HepG2 (cell line): ENCODE data around the gene NLRC3. TPM values are rescaled to one million over a fixed set of nuclear protein-coding genes. Genes with fewer than 3 reads are reported as not detected.

ENCODE experiments used
- ATAC-seq: fragments of 200-7000 bp; cut with Tn5 transposase; 3 replicates; pipeline ENCODE4 v1.9.1; 2020; ENCODE audit warnings: mild to moderate bottlenecking, moderate library complexity
- BruUV-seq: library from RNA; stranded (reverse); fragments of 400-500 nt; replicated peaks from 2 replicates; lab custom pipeline; 2021; lab: Mats Ljungman, UMichigan
- CTCF ChIA-PET: fragments of 300-600 bp; formaldehyde crosslinking; extraction: SDS; loops from one replicate; lab custom pipeline; 2021; ENCODE audit warnings: low total read pairs, inconsistent platforms, low intra/inter-chr PET ratio; lab: Yijun Ruan, JAX
- POLR2A ChIA-PET: fragments of 350-600 bp; sonication (Branson Sonifier 250); formaldehyde crosslinking; loops from one replicate; lab custom pipeline; 2020; ENCODE audit warnings: antibody characterized with exemption, inconsistent platforms; lab: Yijun Ruan, JAX
- DNase-seq: peaks from one replicate; pipeline ENCODE4 v3.0.0-alpha.2; 2015; ENCODE audit warnings: low spot score
- FAIRE-seq: peaks from 3 replicates; lab custom pipeline; 2011; peaks lifted over from hg19 to GRCh38; lab: Jason Lieb, UNC
- H2AFZ ChIP-seq: one replicate; pipeline ENCODE4 v1.6.1; 2011; ENCODE audit warnings: low read length, inconsistent platforms
- H3K27ac ChIP-seq: fragments of 300-600 bp; 3 replicates; pipeline ENCODE4 v1.8.0; 2011; ENCODE audit warnings: mixed run types, mild to moderate bottlenecking, mixed read lengths, low read length, inconsistent platforms; ENCODE audit not compliant: insufficient read depth; ENCODE audit errors: extremely low read length
- H3K27me3 ChIP-seq, 2 experiments: fragments of 200-600 bp in 1 of 2; 2 replicates in 1 of 2; 3 replicates in 1 of 2; pipeline versions ENCODE4 v1.6.0 to v1.8.0; 2011; ENCODE audit warnings: low read length in 2 of 2, mild to moderate bottlenecking in 2 of 2, moderate library complexity in 2 of 2, inconsistent platforms in 1 of 2; ENCODE audit not compliant: insufficient read depth in 2 of 2, control insufficient read depth in 1 of 2
- H3K36me3 ChIP-seq, 2 experiments: fragments of 200-600 bp in 1 of 2; replicated peaks in 1 of 2; 2 replicates in 1 of 2; 3 replicates in 1 of 2; pipeline versions ENCODE4 v1.5.1 to v1.8.0; 2011; ENCODE audit warnings: low read length in 2 of 2, inconsistent platforms in 1 of 2; ENCODE audit not compliant: insufficient read depth in 2 of 2, control insufficient read depth in 1 of 2
- H3K4me1 ChIP-seq: 2 replicates; pipeline ENCODE4 v1.5.1; 2012; ENCODE audit warnings: low read length, inconsistent platforms; ENCODE audit not compliant: insufficient read depth
- H3K4me2 ChIP-seq: 2 replicates; pipeline ENCODE4 v1.6.0; 2011; ENCODE audit warnings: low read depth, low read length, inconsistent platforms
- H3K4me3 ChIP-seq, 3 experiments: fragments of 200-600 bp in 1 of 3; sonication (generic), shearing (Covaris generic) in 1 of 3; replicated peaks in 1 of 3; 2 replicates each; pipeline ENCODE4 v1.5.1; 2011 to 2016; ENCODE audit warnings: low read length in 3 of 3, inconsistent platforms in 2 of 3, low read depth in 2 of 3, mild to moderate bottlenecking in 2 of 3, control low read depth in 1 of 3, mixed read lengths in 1 of 3; ENCODE audit not compliant: insufficient read depth in 1 of 3
- H3K79me2 ChIP-seq: one replicate; pipeline ENCODE4 v1.6.1; 2011; ENCODE audit warnings: low read length, inconsistent platforms; ENCODE audit not compliant: insufficient read depth
- H3K9ac ChIP-seq: 2 replicates; pipeline ENCODE4 v1.6.0; 2011; ENCODE audit warnings: mild to moderate bottlenecking, low read depth, low read length, inconsistent platforms; ENCODE audit not compliant: insufficient read depth
- H3K9me3 ChIP-seq: 2 replicates; pipeline ENCODE4 v1.5.1; 2012; ENCODE audit warnings: mild to moderate bottlenecking, low read length
- H4K20me1 ChIP-seq: 2 replicates; pipeline ENCODE4 v1.6.0; 2011; ENCODE audit warnings: inconsistent platforms, mild to moderate bottlenecking, low read length, moderate library complexity; ENCODE audit not compliant: insufficient read depth
- IKZF1 ChIP-seq: fragments of 450-650 bp; IDR thresholded peaks from 2 replicates; pipeline ENCODE4 v1.7.1; 2016
- MYPOP ChIP-seq: sonication (generic); formaldehyde crosslinking; IDR thresholded peaks from 2 replicates; pipeline ENCODE4 v1.8.1; 2023; ENCODE audit warnings: mild to moderate bottlenecking, moderate library complexity, missing genetic modification reagents
- SP5 ChIP-seq: IDR thresholded peaks from 2 replicates; pipeline ENCODE4 v1.6.1; 2016; ENCODE audit warnings: low read depth, borderline replicate concordance
- TFAP4 ChIP-seq: sonication (generic); IDR thresholded peaks from 2 replicates; pipeline ENCODE4 v1.6.1; 2016; ENCODE audit warnings: low read depth, borderline replicate concordance
- ZNF275 ChIP-seq: sonication (generic); formaldehyde crosslinking; IDR thresholded peaks from 2 replicates; pipeline ENCODE4 v1.8.0; 2022; ENCODE audit warnings: missing genetic modification reagents, mild to moderate bottlenecking, inconsistent platforms, borderline replicate concordance
- ZNF549 ChIP-seq: sonication (generic); formaldehyde crosslinking; IDR thresholded peaks from 2 replicates; pipeline ENCODE4 v1.5.0; 2020; ENCODE audit warnings: missing genetic modification reagents
- ZNF652 ChIP-seq: IDR thresholded peaks from 2 replicates; pipeline ENCODE4 v1.6.1; 2016; ENCODE audit warnings: low read depth, borderline replicate concordance
- WGBS: methylation state at CpG from one replicate; pipeline ENCODE4 v1.1.6; 2017; ENCODE audit warnings: low lambda C conversion rate; 5-methylcytosine and 5-hydroxymethylcytosine counted together
- in situ Hi-C: cut with HindIII; loops from 2 replicates; pipeline ENCODE4 v1.10.0; 2017; ENCODE audit warnings: low pct_unique_long_range_greater_than_20kb; ENCODE audit not compliant: extremely low pct_ligation_motif_present
- intact Hi-C: fragments of 100-400 bp; cut with micrococcal nuclease; formaldehyde crosslinking; loops from one replicate; pipeline ENCODE4 v1.10.0; 2022; ENCODE audit not compliant: unreplicated experiment
- polyA plus RNA-seq, 8 experiments: library from polyadenylated mRNA; depleted of rRNA in 3 of 8; stranded (reverse) in 7 of 8; unstranded in 1 of 8; fragments of >200 nt; fragmentation: Illumina TruSeq in 4 of 8; extraction: Trizol in 4 of 8; gene quantifications; 2 replicates each; pipeline versions ENCODE4 v1.2.1 to v1.2.3, GENCODE V29; 2011 to 2016; ENCODE audit warnings: low read depth in 4 of 8, missing spikeins in 1 of 8, mixed read lengths in 1 of 8; ENCODE audit not compliant: insufficient read depth in 1 of 8
- total RNA-seq, 5 experiments: library from RNA; depleted of rRNA; stranded (reverse); fragments of >200 nt; fragmentation: Illumina TruSeq; extraction: Trizol; gene quantifications; 2 replicates each; pipeline ENCODE4 v1.2.3, GENCODE V29; 2016; ENCODE audit warnings: low read depth in 1 of 5

The NLRC3 gene
- total and polyA plus RNA-seq, 2 of the 13 experiments (the other 11 are each of a cell fraction or from before 2014, with no cell fraction given) = not detected

GRCh38 chr16:3607634-3608033, 30.4 kb upstream of the NLRC3 start (continued):
- no peak for TF ChIP-seq ZNF275

- H3K36me3 ChIP-seq = peaks cover 1 to 5% of the 10 kb centered on the region in 2 experiments; a peak in 2 of 5 replicates
- H3K9ac ChIP-seq = no peak overlapping the region
- BruUV-seq = no TSS peak
- H3K4me3 ChIP-seq = no peak overlapping the region
- CTCF ChIA-PET = no interaction called here
- H3K79me2 ChIP-seq = peaks cover 10% of the 10 kb centered on the region
- ATAC-seq = no peak
- intact Hi-C loops = no loop called here
- POLR2A ChIA-PET = no interaction called here
- no peak for FAIRE-seq
- no peaks in the 10 kb centered on the region; a peak in 1 of 5 replicates for H3K27me3 ChIP-seq
- H4K20me1 ChIP-seq = no peaks in the 10 kb centered on the region
- no peak for TF ChIP-seq IKZF1
- H3K27ac ChIP-seq = no peak overlapping the region
- no peaks in the 10 kb centered on the region for H3K9me3 ChIP-seq
- H3K4me1 ChIP-seq = peaks cover 36% of the 10 kb centered on the region
- no peak overlapping the region for H2AFZ ChIP-seq
- WGBS = 92% methylated on average over 7 of the region's 7 CpGs
- in situ Hi-C loops = no loop called here
- H3K4me2 ChIP-seq = no peak overlapping the region
- no peak for DNase-seq
Measured at GRCh38 chr16:3607161-3607560, 30.0 kb upstream of the NLRC3 start.

- Histone ChIP-seq H4K20me1 (no peaks in the 10 kb centered on the region), H3K27ac (no peak overlapping the region), H3K27me3 (no peaks in the 10 kb centered on the region; a peak in 1 of 5 replicates), H2AFZ (no peak overlapping the region), H3K9me3 (no peaks in the 10 kb centered on the region), H3K9ac (no peak overlapping the region), H3K4me2 (no peak overlapping the region), H3K79me2 (peaks cover 5% of the 10 kb centered on the region), H3K4me3 (no peak overlapping the region), H3K36me3 (peaks cover 1 to 5% of the 10 kb centered on the region in 2 experiments; a peak in 2 of 5 replicates), H3K4me1 (peaks cover 36% of the 10 kb centered on the region)
- in situ Hi-C loops (no loop called here), intact Hi-C loops (no loop called here)
- ChIA-PET POLR2A (no interaction called here), CTCF (no interaction called here)
- WGBS = 94% methylated on average over 11 of the region's 11 CpGs
- no peak for TF ChIP-seq MYPOP (CRISPR knock-in tag)
- no peak for TF ChIP-seq SP5 (CRISPR knock-in tag)
- no peak for TF ChIP-seq TFAP4
- no peak for TF ChIP-seq ZNF549 (CRISPR knock-in tag)
- no peak for TF ChIP-seq ZNF652 (CRISPR knock-in tag)
- DNase-seq (no peak), ATAC-seq (no peak), FAIRE-seq (no peak)
- BruUV-seq = no TSS peak
Measured at GRCh38 chr16:3606441-3606840, 29.2 kb upstream of the NLRC3 start.
